Measurements from ENCODE around the gene APH1A. TPM values are rescaled to one million over a fixed set of nuclear protein-coding genes. Genes with fewer than 3 reads are reported as not detected.
A peak's percentile ranks its signal among the peaks of the same experiment; 100 is the strongest.

APH1A gene
- polyA plus RNA-seq, 3 donors = 83.7 to 134 (median 83.9) TPM

GRCh38 chr1:150226486-150226885, 42.3 kb downstream of the APH1A start:
- Histone ChIP-seq H3K27me3 (ENCODE audit: control insufficient read depth in 2 of 2, insufficient read depth in 2 of 2, low read length in 2 of 2) (no peaks in the 10 kb centered on the region), H3K4me2 (replicated peaks; ENCODE audit: extremely low read depth, low read length, poor library complexity, severe bottlenecking) (no peak overlapping the region), H4K20me1 (ENCODE audit: insufficient read depth, low read length) (no peaks in the 10 kb centered on the region), H3K27ac (ENCODE audit: low read depth in 1 of 2, low read length in 2 of 2) (no peak overlapping the region), H3K36me3 (replicated peaks in 1 of 2; ENCODE audit: control insufficient read depth in 1 of 2, insufficient read depth in 2 of 2, low read length in 2 of 2) (peaks cover 42 to 43% of the 10 kb centered on the region in 2 donors), H3K9me3 (replicated peaks in 1 of 2; ENCODE audit: control insufficient read depth in 1 of 2, insufficient read depth in 1 of 2, low read length in 2 of 2) (no peaks in the 10 kb centered on the region), H3K9ac (ENCODE audit: insufficient read depth, low read length, poor library complexity, severe bottlenecking) (no peak overlapping the region), H3K4me1 (ENCODE audit: control insufficient read depth in 1 of 2, insufficient read depth in 2 of 2, low read length in 2 of 2) (peaks cover 6% of the 10 kb centered on the region in 2 donors), H3K4me3 (replicated peaks in 1 of 3; ENCODE audit: low read depth in 2 of 3, low read length in 3 of 3) (no peak overlapping the region), H2AFZ (ENCODE audit: insufficient read depth, low read depth, low read length, poor library complexity, severe bottlenecking) (no peak overlapping the region), H3K79me2 (ENCODE audit: insufficient read depth, low read length) (peaks cover 64% of the 10 kb centered on the region)
- Mint-ChIP-seq H3K27ac (peak overlapping the region in 2 of 7 donors; percentile 25 to 35), H3K9me3 (peaks cover 0 to 2% (median 0%) of the 10 kb centered on the region in 7 donors), H3K4me3 (no peak overlapping the region), H3K27me3 (ENCODE audit: low read depth in 3 of 3) (no peaks in the 10 kb centered on the region), H3K36me3 (peaks cover 52 to 70% of the 10 kb centered on the region in 2 donors), H3K4me1 (peaks cover 12% of the 10 kb centered on the region)
- no peak for TF ChIP-seq CTCF (IDR thresholded peaks at IDR 0.05)
- intact Hi-C loops (cut with micrococcal nuclease) = no loop called here
- WGBS (ENCODE audit: insufficient coverage) = no CpG with 5 or more reads among the region's 2 CpGs
- no peak for DNase-seq

- intact Hi-C loops (cut with micrococcal nuclease) = no loop called here
- no peak for TF ChIP-seq CTCF (IDR thresholded peaks at IDR 0.05)
- WGBS (ENCODE audit: insufficient coverage) = no CpG with 5 or more reads among the region's 1 CpG
- no peak overlapping the region for H3K4me3 ChIP-seq (replicated peaks in 1 of 3; ENCODE audit: low read depth in 2 of 3, low read length in 3 of 3)
- H3K4me1 ChIP-seq (ENCODE audit: control insufficient read depth in 1 of 2, insufficient read depth in 2 of 2, low read length in 2 of 2) = peaks cover 6% of the 10 kb centered on the region in 2 donors
- H3K27me3 ChIP-seq (ENCODE audit: control insufficient read depth in 2 of 2, insufficient read depth in 2 of 2, low read length in 2 of 2) = no peaks in the 10 kb centered on the region
- Mint-ChIP-seq H3K27me3 (ENCODE audit: low read depth in 3 of 3) (no peaks in the 10 kb centered on the region), H3K27ac (peak overlapping the region in 3 of 7 donors; percentile 11 to 71 (median 63)), H3K4me3 (no peak overlapping the region), H3K36me3 (peaks cover 51 to 68% of the 10 kb centered on the region in 2 donors), H3K9me3 (peaks cover 0 to 2% (median 0%) of the 10 kb centered on the region in 7 donors), H3K4me1 (peaks cover 12% of the 10 kb centered on the region)
- H2AFZ ChIP-seq (ENCODE audit: insufficient read depth, low read depth, low read length, poor library complexity, severe bottlenecking) = no peak overlapping the region
- H3K9me3 ChIP-seq (replicated peaks in 1 of 2; ENCODE audit: control insufficient read depth in 1 of 2, insufficient read depth in 1 of 2, low read length in 2 of 2) = no peaks in the 10 kb centered on the region
- H3K36me3 ChIP-seq (replicated peaks in 1 of 2; ENCODE audit: control insufficient read depth in 1 of 2, insufficient read depth in 2 of 2, low read length in 2 of 2) = peaks cover 38 to 49% of the 10 kb centered on the region in 2 donors
- no peaks in the 10 kb centered on the region for H4K20me1 ChIP-seq (ENCODE audit: insufficient read depth, low read length)
- H3K9ac ChIP-seq (ENCODE audit: insufficient read depth, low read length, poor library complexity, severe bottlenecking) = no peak overlapping the region
- H3K4me2 ChIP-seq (replicated peaks; ENCODE audit: extremely low read depth, low read length, poor library complexity, severe bottlenecking) = no peak overlapping the region
- H3K27ac ChIP-seq (ENCODE audit: low read depth in 1 of 2, low read length in 2 of 2) = no peak overlapping the region
- DNase-seq = no peak
- H3K79me2 ChIP-seq (ENCODE audit: insufficient read depth, low read length) = peaks cover 55% of the 10 kb centered on the region
These were observed 43.3 kb downstream of the APH1A start for GRCh38 chr1:150225546-150225945.
